HepG2 (cell line): ENCODE results near the gene DCAF7. TPM values are rescaled to one million over a fixed set of nuclear protein-coding genes. Genes with fewer than 3 reads are reported as not detected.
A peak's percentile ranks its signal among the peaks of the same experiment; 100 is the strongest.

Experiments used
- GFI1 ChIP-seq: sonication (generic); formaldehyde crosslinking; IDR thresholded peaks from 2 replicates; pipeline ENCODE4 v1.5.0; 2020; ENCODE audit warnings: missing genetic modification reagents, mild to moderate bottlenecking, borderline replicate concordance
- HNF4G ChIP-seq, 2 experiments: sonication (generic) in 1 of 2; formaldehyde crosslinking in 1 of 2; IDR thresholded peaks; 2 replicates each; pipeline versions ENCODE4 v1.4.0 to v1.6.1; 2011 to 2020; ENCODE audit warnings: borderline replicate concordance in 2 of 2, low read depth in 2 of 2, mild to moderate bottlenecking in 2 of 2, low read length in 1 of 2, missing genetic modification reagents in 1 of 2, moderate library complexity in 1 of 2
- MTF2 ChIP-seq: sonication (generic); formaldehyde crosslinking; IDR thresholded peaks from 2 replicates; pipeline ENCODE4 v1.5.0; 2020; ENCODE audit warnings: missing genetic modification reagents, borderline replicate concordance
- PHF8 ChIP-seq: sonication (generic); formaldehyde crosslinking; IDR thresholded peaks from 2 replicates; pipeline ENCODE4 v1.5.0; 2020; ENCODE audit warnings: missing genetic modification reagents
- RBAK ChIP-seq: sonication (generic); formaldehyde crosslinking; IDR thresholded peaks from 2 replicates; pipeline ENCODE4 v1.5.1; 2020; ENCODE audit warnings: mild to moderate bottlenecking, missing genetic modification reagents
- REPIN1 ChIP-seq: sonication (generic); formaldehyde crosslinking; IDR thresholded peaks from 2 replicates; pipeline ENCODE4 v1.8.0; 2022; ENCODE audit warnings: missing genetic modification reagents, low read depth, mild to moderate bottlenecking, borderline replicate concordance
- SALL2 ChIP-seq: sonication (generic); formaldehyde crosslinking; IDR thresholded peaks from 2 replicates; pipeline ENCODE4 v1.8.1; 2023; ENCODE audit warnings: mild to moderate bottlenecking, missing genetic modification reagents, inconsistent platforms
- ZNF121 ChIP-seq: sonication (generic); formaldehyde crosslinking; IDR thresholded peaks from 2 replicates; pipeline ENCODE4 v1.5.0; 2020; ENCODE audit warnings: mild to moderate bottlenecking, missing genetic modification reagents
- ZNF44 ChIP-seq: sonication (generic); formaldehyde crosslinking; IDR thresholded peaks from 2 replicates; pipeline ENCODE4 v1.5.1; 2020; ENCODE audit warnings: mild to moderate bottlenecking, missing genetic modification reagents
- ZNF556 ChIP-seq: sonication (generic); formaldehyde crosslinking; IDR thresholded peaks from 2 replicates; pipeline ENCODE4 v1.4.0; 2020; ENCODE audit warnings: mild to moderate bottlenecking, missing genetic modification reagents, borderline replicate concordance
- ZNF790 ChIP-seq: sonication (generic); formaldehyde crosslinking; IDR thresholded peaks from 2 replicates; pipeline ENCODE4 v1.8.0; 2022; ENCODE audit warnings: missing genetic modification reagents, mild to moderate bottlenecking, borderline replicate concordance
- ZNF891 ChIP-seq: sonication (generic); formaldehyde crosslinking; IDR thresholded peaks from 2 replicates; pipeline ENCODE4 v1.5.0; 2020; ENCODE audit warnings: mild to moderate bottlenecking, missing genetic modification reagents
- polyA plus RNA-seq, 8 experiments: library from polyadenylated mRNA; depleted of rRNA in 3 of 8; stranded (reverse) in 7 of 8; unstranded in 1 of 8; fragments of >200 nt; fragmentation: Illumina TruSeq in 4 of 8; extraction: Trizol in 4 of 8; gene quantifications; 2 replicates each; pipeline versions ENCODE4 v1.2.1 to v1.2.3, GENCODE V29; 2011 to 2016; ENCODE audit warnings: low read depth in 4 of 8, missing spikeins in 1 of 8, mixed read lengths in 1 of 8; ENCODE audit not compliant: insufficient read depth in 1 of 8
- total RNA-seq, 5 experiments: library from RNA; depleted of rRNA; stranded (reverse); fragments of >200 nt; fragmentation: Illumina TruSeq; extraction: Trizol; gene quantifications; 2 replicates each; pipeline ENCODE4 v1.2.3, GENCODE V29; 2016; ENCODE audit warnings: low read depth in 1 of 5
- TF ChIP-seq, protein P1 (sequence below): IDR thresholded peaks from 2 replicates; pipeline ENCODE4 v1.6.1; 2016; ENCODE audit warnings: missing compliant biosample characterization, missing genetic modification reagents, borderline replicate concordance
- TF ChIP-seq, protein P2 (sequence below), 2 experiments: sonication (generic) in 1 of 2; formaldehyde crosslinking in 1 of 2; IDR thresholded peaks; 2 replicates each; pipeline versions ENCODE4 v1.4.0 to v1.6.1; 2018 to 2020; ENCODE audit warnings: missing genetic modification reagents in 2 of 2, borderline replicate concordance in 1 of 2, low read depth in 1 of 2, mild to moderate bottlenecking in 1 of 2, missing biosample characterization in 1 of 2
- TF ChIP-seq, protein P3 (sequence below), 2 experiments: fragments of 450-650 bp in 1 of 2; sonication (generic) in 1 of 2; formaldehyde crosslinking; IDR thresholded peaks; 2 replicates each; pipeline versions ENCODE4 v1.5.0 to v1.8.0; 2020 to 2022; ENCODE audit warnings: mild to moderate bottlenecking in 1 of 2, missing genetic modification reagents in 1 of 2
- TF ChIP-seq, protein P4 (sequence below): fragments of 450-650 bp; IDR thresholded peaks from 2 replicates; pipeline ENCODE4 v1.6.1; 2017; ENCODE audit warnings: mild to moderate bottlenecking
- TF ChIP-seq, protein P5 (sequence below): sonication (generic); formaldehyde crosslinking; IDR thresholded peaks from 2 replicates; pipeline ENCODE4 v1.4.0; 2020; ENCODE audit warnings: missing genetic modification reagents

Gene DCAF7
- total and polyA plus RNA-seq, 2 of the 13 experiments (the other 11 are each of a cell fraction or from before 2014, with no cell fraction given): 55.2 to 73.4 TPM

DNA sequence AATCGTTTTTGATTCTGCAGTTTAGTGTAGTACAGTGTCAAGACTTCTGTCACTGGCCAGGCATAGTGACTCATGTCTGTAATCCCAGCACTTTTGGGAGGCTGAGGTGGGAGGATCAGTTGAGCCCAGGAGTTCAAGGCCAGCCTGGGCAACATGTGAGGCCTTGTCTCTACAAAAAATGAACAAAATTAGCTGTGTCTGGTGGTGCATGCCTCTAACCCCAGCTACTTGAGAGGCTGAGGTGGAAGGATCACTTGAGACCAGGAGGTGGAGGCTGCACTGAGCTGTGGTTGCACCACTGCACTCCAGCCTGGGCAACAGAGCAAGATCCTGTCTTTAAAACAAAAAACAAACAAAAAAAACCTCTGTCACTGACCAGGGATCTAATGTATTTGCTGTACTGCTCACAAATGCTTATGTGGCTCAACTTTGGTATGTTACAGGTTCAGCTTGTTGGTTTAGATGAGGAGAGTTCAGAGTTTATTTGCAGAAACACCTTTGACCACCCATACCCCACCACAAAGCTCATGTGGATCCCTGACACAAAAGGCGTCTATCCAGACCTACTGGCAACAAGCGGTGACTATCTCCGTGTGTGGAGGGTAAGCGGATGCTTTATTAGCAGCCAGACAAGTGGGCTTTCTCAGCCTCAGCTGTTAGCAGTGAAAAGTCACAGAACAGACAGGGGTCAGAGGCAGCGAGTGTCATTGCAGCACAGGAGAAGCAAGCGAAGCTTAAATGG lies 27.9 kb downstream of the DCAF7 start (continued):
- TF ChIP-seq ZNF44 (CRISPR knock-in tag): 0 out of 2 replicates have a peak, but pooled peaks have one; percentile 50
- TF ChIP-seq RBAK (CRISPR knock-in tag): no peak; the same call in 1 of the 2 replicates
- TF ChIP-seq, protein P1, sequence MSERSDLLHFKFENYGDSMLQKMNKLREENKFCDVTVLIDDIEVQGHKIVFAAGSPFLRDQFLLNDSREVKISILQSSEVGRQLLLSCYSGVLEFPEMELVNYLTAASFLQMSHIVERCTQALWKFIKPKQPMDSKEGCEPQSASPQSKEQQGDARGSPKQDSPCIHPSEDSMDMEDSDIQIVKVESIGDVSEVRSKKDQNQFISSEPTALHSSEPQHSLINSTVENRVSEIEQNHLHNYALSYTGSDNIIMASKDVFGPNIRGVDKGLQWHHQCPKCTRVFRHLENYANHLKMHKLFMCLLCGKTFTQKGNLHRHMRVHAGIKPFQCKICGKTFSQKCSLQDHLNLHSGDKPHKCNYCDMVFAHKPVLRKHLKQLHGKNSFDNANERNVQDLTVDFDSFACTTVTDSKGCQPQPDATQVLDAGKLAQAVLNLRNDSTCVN (CRISPR knock-in tag): peak; percentile 61; the same call in 1 of the 2 replicates
- peak; percentile 100 for TF ChIP-seq ZNF121 (CRISPR knock-in tag)
- TF ChIP-seq, protein P2, sequence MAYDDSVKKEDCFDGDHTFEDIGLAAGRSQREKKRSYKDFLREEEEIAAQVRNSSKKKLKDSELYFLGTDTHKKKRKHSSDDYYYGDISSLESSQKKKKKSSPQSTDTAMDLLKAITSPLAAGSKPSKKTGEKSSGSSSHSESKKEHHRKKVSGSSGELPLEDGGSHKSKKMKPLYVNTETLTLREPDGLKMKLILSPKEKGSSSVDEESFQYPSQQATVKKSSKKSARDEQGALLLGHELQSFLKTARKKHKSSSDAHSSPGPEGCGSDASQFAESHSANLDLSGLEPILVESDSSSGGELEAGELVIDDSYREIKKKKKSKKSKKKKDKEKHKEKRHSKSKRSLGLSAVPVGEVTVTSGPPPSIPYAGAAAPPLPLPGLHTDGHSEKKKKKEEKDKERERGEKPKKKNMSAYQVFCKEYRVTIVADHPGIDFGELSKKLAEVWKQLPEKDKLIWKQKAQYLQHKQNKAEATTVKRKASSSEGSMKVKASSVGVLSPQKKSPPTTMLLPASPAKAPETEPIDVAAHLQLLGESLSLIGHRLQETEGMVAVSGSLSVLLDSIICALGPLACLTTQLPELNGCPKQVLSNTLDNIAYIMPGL (CRISPR knock-in tag; IDR thresholded peaks at IDR 0.05; ENCODE audit: borderline replicate concordance in 1 of 2, low read depth in 1 of 2): peak; percentile 65 to 81; a peak in 3 of 4 replicates
- TF ChIP-seq GFI1: peak; percentile 80; the same call in 1 of the 2 replicates
- peak; percentile 85 for TF ChIP-seq HNF4G (IDR thresholded peaks at IDR 0.05; ENCODE audit: borderline replicate concordance, low read depth, low read length)
- TF ChIP-seq HNF4G (CRISPR knock-in tag; IDR thresholded peaks at IDR 0.05; ENCODE audit: borderline replicate concordance, low read depth): peak; percentile 38; the same call in 1 of the 2 replicates
- TF ChIP-seq REPIN1: no peak; the same call in 1 of the 2 replicates
- TF ChIP-seq MTF2: no peak
- TF ChIP-seq, protein P3, sequence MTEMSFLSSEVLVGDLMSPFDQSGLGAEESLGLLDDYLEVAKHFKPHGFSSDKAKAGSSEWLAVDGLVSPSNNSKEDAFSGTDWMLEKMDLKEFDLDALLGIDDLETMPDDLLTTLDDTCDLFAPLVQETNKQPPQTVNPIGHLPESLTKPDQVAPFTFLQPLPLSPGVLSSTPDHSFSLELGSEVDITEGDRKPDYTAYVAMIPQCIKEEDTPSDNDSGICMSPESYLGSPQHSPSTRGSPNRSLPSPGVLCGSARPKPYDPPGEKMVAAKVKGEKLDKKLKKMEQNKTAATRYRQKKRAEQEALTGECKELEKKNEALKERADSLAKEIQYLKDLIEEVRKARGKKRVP (CRISPR knock-in tag; IDR thresholded peaks at IDR 0.05): peak in 1 of 2 experiments; percentile 47; a peak in 1 of 4 replicates
- no peak for TF ChIP-seq SALL2 (CRISPR knock-in tag)
- TF ChIP-seq, protein P4, sequence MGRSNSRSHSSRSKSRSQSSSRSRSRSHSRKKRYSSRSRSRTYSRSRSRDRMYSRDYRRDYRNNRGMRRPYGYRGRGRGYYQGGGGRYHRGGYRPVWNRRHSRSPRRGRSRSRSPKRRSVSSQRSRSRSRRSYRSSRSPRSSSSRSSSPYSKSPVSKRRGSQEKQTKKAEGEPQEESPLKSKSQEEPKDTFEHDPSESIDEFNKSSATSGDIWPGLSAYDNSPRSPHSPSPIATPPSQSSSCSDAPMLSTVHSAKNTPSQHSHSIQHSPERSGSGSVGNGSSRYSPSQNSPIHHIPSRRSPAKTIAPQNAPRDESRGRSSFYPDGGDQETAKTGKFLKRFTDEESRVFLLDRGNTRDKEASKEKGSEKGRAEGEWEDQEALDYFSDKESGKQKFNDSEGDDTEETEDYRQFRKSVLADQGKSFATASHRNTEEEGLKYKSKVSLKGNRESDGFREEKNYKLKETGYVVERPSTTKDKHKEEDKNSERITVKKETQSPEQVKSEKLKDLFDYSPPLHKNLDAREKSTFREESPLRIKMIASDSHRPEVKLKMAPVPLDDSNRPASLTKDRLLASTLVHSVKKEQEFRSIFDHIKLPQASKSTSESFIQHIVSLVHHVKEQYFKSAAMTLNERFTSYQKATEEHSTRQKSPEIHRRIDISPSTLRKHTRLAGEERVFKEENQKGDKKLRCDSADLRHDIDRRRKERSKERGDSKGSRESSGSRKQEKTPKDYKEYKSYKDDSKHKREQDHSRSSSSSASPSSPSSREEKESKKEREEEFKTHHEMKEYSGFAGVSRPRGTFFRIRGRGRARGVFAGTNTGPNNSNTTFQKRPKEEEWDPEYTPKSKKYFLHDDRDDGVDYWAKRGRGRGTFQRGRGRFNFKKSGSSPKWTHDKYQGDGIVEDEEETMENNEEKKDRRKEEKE: no peak
- peak; percentile 63; the same call in 1 of the 2 replicates for TF ChIP-seq ZNF891
- TF ChIP-seq, protein P5, sequence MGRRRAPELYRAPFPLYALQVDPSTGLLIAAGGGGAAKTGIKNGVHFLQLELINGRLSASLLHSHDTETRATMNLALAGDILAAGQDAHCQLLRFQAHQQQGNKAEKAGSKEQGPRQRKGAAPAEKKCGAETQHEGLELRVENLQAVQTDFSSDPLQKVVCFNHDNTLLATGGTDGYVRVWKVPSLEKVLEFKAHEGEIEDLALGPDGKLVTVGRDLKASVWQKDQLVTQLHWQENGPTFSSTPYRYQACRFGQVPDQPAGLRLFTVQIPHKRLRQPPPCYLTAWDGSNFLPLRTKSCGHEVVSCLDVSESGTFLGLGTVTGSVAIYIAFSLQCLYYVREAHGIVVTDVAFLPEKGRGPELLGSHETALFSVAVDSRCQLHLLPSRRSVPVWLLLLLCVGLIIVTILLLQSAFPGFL (CRISPR knock-in tag): no peak
- TF ChIP-seq PHF8 (CRISPR knock-in tag): peak; percentile 60
- TF ChIP-seq ZNF790 (CRISPR knock-in tag): peak; percentile 54; the same call in 1 of the 2 replicates
- peak; percentile 97; the same call in 1 of the 2 replicates for TF ChIP-seq ZNF556 (CRISPR knock-in tag)
